Measurements from ENCODE around the gene DPEP3. TPM values are rescaled to one million over a fixed set of nuclear protein-coding genes. Genes with fewer than 3 reads are reported as not detected.

Gene DPEP3
- total RNA-seq, 2 experiments from 2014 or later, result 0.54 to 0.64 TPM

DNA sequence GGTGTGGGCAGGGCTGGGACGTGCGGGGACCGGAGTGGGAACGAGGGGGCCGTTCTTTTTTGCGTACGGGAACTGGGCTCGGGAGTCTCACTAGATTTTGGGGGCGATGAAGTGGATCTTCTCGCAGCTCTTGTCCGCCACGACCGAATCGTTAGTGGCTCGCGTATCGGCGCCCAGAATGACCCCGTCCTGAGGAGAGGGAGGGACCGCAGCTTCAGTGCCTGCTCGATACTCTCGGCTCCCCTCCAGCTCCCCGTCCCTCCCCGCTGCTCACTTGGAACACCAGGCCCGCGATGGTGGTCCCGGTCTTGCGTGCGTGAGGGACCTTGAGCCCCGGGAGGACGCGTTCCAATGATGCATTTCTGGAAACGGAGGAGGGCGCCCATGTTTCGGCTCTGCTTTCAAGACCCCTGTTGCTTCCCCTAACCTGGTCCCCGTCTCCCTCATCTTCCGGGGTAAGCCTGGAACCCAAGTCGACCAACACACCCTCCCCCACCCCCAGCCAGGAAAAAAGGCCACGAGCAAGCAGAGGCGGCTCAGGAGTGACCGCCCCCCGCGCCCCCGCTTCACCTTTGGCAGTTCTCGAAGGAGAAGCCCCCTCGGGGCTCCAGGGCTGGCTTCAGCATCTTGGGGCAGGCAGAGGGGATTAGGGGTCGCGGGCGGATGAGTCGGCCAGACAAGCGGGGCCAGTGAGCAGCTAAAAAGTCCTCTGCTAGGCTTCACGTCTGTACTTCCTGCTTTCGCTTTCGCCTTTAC, 44.0 kb downstream of the DPEP3 start, which contains the start of gene PSMB10:
Gene PSMB10, minus strand, starts transcription at position 727 of the 756 bp plus-strand sequence. Its CDS starts 101 bp downstream, at position 626.
- DNase-seq (peak; percentile 77), ATAC-seq (ENCODE audit: low read depth) (peak; percentile 11)
- Mint-ChIP-seq H3K27me3 (no peaks in the 10 kb centered on the region), H3K27ac (peak within 1 kb of the TSS; percentile 96), H3K4me1 (peaks cover 33% of the 10 kb centered on the region), H3K36me3 (peaks cover 25% of the 10 kb centered on the region), H3K4me3 (peak within 1 kb of the TSS; percentile 99), H3K9me3 (no peaks in the 10 kb centered on the region)
- POLR2A ChIA-PET, result interaction anchor here (0.6 to 3.6 kb wide), 52 partner anchors 9 to 454 kb away, joined by 3 to 27 read pairs (median 4); partner anchors contain the start of genes ACD, ATP6V0D1, CARMIL2 and CTCF

DNA sequence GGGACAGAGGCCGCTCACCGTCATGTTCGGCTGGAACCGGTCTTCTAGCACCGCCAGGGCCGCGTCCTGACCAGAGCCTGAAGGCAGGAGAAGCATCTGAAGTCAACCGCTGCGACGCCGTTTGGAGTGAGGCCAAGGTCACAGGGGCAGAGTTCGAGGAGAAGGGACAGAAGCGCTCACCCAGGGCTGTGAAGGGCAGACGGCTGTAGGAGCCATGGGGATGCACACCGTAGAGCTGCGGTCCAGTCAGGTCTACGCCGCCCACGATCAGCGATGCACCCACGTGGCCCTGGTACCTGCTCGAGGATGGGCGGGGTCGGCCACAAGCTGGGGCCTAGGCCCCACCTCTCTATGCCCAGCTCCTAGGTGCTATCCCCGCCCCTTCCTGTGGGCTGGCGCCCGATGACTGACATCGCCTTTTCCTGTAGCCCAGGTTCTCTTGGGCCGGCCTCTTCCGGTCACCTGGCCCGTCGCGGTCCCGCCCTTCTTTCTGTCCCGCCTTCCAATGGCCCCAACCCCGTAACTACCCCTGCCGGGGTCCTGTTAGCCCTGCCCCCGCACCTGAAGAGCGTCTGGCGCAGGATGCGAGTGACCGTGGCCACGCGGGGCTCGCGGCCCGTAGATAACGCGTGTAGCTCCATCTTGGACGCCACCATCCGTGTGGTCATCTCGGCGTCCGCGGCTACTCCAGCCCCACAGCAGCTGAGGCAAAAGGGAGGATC, 44.7 kb downstream of the DPEP3 start:
- peak; percentile 84 for ATAC-seq (ENCODE audit: low read depth)
- Mint-ChIP-seq H3K4me1 (peaks cover 31% of the 10 kb centered on the region), H3K27me3 (no peaks in the 10 kb centered on the region), H3K27ac (peak overlapping the region; percentile 96), H3K9me3 (no peaks in the 10 kb centered on the region), H3K36me3 (peaks cover 25% of the 10 kb centered on the region), H3K4me3 (peak overlapping the region; percentile 99)
- POLR2A ChIA-PET, result interaction anchor here (0.6 to 3.6 kb wide), 46 partner anchors 9 to 454 kb away, joined by 3 to 27 read pairs (median 4); partner anchors contain the start of genes ACD, ATP6V0D1, CARMIL2 and CTCF
- DNase-seq, result peak; percentile 90

DNA sequence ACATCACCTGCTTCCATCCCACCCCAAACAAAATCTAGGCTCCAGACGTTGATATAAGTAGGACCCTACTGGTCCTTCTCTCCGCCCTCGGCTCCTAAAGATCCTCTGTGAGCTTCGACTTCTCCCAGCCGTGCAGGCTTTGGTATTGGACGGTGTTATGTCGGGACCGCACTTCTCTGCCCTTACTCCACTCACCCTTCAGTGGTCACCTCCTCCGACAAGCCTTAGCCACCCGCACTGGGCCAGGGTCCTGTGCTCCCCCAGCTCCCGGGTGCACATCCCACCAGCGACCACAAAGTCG, 45.2 kb downstream of the DPEP3 start:
- DNase-seq (no peak), ATAC-seq (ENCODE audit: low read depth) (no peak)
- H3K36me3 Mint-ChIP-seq, result peaks cover 24% of the 10 kb centered on the region
- POLR2A ChIA-PET, result interaction anchor here (0.6 to 3.6 kb wide), 39 partner anchors 10 to 453 kb away, joined by 3 to 27 read pairs (median 4); partner anchors contain the start of genes ACD, ATP6V0D1, CARMIL2 and DPEP2
- no peaks in the 10 kb centered on the region for H3K9me3 Mint-ChIP-seq
- H3K4me1 Mint-ChIP-seq, result peaks cover 26% of the 10 kb centered on the region
- H3K27me3 Mint-ChIP-seq, result no peaks in the 10 kb centered on the region
- H3K27ac Mint-ChIP-seq, result peak overlapping the region; percentile 96
- peak overlapping the region; percentile 99 for H3K4me3 Mint-ChIP-seq

DNA sequence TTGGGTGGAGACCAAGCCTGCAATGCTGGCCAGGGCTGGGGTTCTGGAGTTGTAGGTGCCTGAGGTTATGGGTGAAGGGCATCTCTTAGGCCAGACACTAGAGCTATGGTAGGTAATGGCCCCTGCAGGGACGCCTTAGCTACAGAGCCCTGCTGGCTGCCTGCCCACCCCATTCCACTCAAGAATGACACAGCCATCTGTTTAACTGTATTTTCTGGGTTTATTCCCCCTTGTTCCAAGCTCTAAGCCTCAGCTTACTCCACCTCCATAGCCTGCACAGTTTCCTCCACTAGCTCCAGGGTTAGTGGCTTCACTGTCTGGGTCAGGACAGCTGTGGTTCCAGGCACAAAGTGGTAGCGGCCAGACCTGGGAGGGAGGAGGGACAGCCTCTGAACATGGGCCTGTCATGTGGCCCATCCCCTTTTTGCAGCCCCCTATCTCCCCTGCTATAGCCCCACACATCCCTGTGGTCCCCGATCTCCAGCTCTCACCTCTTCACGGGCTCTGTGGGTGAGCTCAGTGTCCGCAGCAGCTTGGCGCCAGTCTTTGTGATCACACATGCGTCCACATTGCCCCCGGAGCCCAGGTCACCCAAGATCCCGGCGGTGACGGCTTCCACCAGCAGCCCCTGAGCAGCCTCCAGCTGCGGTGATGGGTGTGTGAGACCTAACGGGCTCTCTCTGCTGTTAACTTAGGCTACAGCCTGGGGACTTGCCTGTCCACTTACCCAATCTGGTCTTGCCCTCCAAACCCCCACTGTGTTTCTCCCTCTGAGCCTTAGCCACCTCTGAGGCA, 45.8 kb downstream of the DPEP3 start:
- ATAC-seq (ENCODE audit: low read depth) (no peak), DNase-seq (no peak)
- Mint-ChIP-seq H3K9me3 (no peaks in the 10 kb centered on the region), H3K27me3 (no peaks in the 10 kb centered on the region), H3K4me3 (peak overlapping the region; percentile 99), H3K27ac (peak overlapping the region; percentile 96), H3K4me1 (peaks cover 20% of the 10 kb centered on the region), H3K36me3 (peaks cover 21% of the 10 kb centered on the region)
- POLR2A ChIA-PET, result interaction anchor here (0.6 to 3.6 kb wide), 15 partner anchors 10 to 393 kb away, joined by 3 to 27 read pairs (median 4); partner anchors contain the start of genes DPEP2, GFOD2 and SLC12A4

DNA sequence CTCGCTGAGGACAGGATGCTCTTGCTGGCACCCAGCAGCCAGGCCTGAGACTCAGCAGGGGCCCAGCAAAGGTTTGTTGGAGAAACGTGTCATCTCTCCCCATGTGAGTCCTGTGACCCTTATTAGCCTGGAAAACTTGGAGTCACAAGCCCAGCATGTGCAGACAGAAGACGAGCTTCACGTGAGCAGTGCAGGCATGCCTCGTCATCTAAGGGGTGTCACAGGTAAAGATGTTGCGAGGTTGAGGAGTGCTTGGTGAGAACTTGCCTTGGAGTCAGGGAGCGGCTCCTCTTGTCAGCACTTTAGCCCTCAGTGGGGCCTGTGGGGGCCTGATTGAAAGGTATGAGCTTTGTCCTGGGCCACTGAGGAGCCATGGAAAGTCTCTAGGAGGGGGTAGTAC, 46.5 kb downstream of the DPEP3 start:
- H3K4me3 Mint-ChIP-seq, result no peak overlapping the region
- ATAC-seq (ENCODE audit: low read depth), result no peak
- H3K27me3 Mint-ChIP-seq, result no peaks in the 10 kb centered on the region
- H3K9me3 Mint-ChIP-seq, result no peaks in the 10 kb centered on the region
- H3K4me1 Mint-ChIP-seq, result peaks cover 17% of the 10 kb centered on the region
- POLR2A ChIA-PET, result interaction anchor here (0.6 to 3.2 kb wide), 7 partner anchors 9 to 254 kb away, joined by 3 to 14 read pairs (median 3); no protein-coding TSS in a partner anchor
- no peak for DNase-seq
- peak overlapping the region; percentile 11 for H3K27ac Mint-ChIP-seq
- peaks cover 16% of the 10 kb centered on the region for H3K36me3 Mint-ChIP-seq

DNA sequence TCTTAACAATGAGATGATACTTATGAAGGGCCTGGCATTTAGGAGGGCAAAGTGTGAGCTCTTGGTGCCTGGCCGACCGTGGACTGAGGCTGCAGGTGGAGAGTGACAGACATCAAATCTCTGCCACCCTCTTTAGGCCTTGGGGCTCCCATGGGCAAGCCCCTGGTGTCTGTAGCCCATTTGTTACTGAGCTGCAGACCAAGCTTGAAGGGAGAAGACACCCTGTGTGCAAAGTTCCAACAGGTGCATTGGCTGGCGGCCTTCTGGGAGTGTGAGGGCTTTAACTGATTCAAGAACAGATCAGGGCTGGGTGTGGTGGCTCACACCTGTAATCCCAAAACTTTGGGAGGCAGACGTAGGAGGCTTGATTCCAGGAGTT, 47.8 kb downstream of the DPEP3 start:
- no peak for ATAC-seq (ENCODE audit: low read depth)
- H3K9me3 Mint-ChIP-seq, result no peaks in the 10 kb centered on the region
- no peaks in the 10 kb centered on the region for H3K27me3 Mint-ChIP-seq
- H3K4me3 Mint-ChIP-seq, result no peak overlapping the region
- H3K27ac Mint-ChIP-seq, result no peak overlapping the region
- peaks cover 17% of the 10 kb centered on the region for H3K36me3 Mint-ChIP-seq
- POLR2A ChIA-PET, result no interaction called here
- peaks cover 17% of the 10 kb centered on the region for H3K4me1 Mint-ChIP-seq
- no peak for DNase-seq

DNA sequence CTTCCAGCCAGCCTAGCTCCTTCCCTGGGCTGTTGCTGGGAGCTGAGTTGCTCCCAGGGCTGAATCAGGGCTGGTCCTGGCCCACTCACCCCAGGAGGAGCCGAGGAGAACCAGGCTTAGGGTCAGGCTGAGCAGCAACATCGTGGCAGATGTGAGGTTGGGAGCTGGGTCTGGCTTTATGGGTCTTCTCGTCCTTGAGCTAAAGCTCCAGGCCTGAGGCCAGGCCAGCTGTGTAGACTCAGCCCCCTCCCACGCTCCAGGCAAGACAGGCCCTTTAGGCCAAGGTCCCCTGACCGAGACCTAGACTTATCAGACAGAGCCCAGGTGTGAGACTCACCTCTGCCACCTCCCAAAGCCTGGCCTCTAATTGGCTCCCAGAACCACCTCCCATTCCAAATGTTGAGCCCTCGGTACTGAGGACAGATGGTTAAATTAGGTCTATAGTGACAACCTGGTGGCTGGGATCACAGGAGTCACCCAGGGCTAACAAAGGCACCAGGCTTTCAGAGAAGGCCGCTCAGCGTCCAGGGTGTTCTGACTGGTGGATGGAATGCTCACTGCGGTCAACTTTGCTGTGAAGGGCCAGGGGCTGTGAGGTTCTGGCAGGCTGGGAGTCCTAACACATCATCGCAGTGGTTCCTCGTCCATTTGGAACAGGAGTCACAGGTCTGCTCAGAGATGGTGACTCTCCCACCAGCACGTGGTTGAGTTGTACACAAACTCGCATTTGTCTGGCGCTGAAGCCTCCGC, 48.4 kb downstream of the DPEP3 start, which contains the start of gene CTRL:
Gene CTRL, minus strand, starts transcription at position 151 of the 750 bp plus-strand sequence. Its CDS starts 10 bp downstream, at position 141.
- POLR2A ChIA-PET, result interaction anchor here (1.1 kb wide), 2 partner anchors 9 to 46 kb away, joined by 3 to 8 read pairs; no protein-coding TSS in a partner anchor
- H3K27ac Mint-ChIP-seq, result no peak within 1 kb of the TSS

DNA sequence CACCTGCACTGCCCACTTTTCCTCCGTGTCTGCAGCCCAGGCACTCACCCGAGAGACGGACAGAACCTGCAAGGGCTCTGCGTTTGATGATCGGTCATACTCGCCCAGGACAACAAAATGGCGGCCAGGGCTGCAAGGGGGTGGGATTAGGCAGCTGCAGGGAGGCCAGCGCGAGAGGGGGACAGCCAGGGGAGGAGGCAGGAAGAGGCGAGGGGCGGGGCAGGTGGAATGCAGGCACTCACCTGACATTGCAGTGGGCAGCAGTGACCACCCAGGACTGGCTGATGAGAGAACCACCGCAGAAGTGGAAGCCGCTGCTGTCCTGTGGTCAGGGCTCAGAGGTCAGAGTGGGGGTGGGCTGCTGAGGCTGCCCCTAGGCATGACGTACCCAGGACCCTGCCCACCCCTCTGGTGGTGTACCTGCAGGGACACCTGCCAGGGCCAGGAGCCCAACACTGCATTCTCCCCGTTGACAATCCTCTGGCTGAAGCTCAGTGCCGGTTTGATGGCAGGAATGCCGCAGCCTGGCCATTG, 49.6 kb downstream of the DPEP3 start:
- Mint-ChIP-seq H3K27me3 (no peaks in the 10 kb centered on the region), H3K27ac (no peak overlapping the region), H3K36me3 (peaks cover 13% of the 10 kb centered on the region), H3K4me1 (peaks cover 11% of the 10 kb centered on the region), H3K4me3 (no peak overlapping the region), H3K9me3 (no peaks in the 10 kb centered on the region)
- peak; percentile 26 for DNase-seq
- ATAC-seq (ENCODE audit: low read depth), result no peak
- POLR2A ChIA-PET, result interaction anchor here (1.1 kb wide), 1 partner anchor 45 kb away, joined by 3 read pairs; no protein-coding TSS in a partner anchor

More for the DNA sequence above, 48.4 kb downstream of the DPEP3 start, which contains the start of gene CTRL:
- Mint-ChIP-seq H3K4me1 (peaks cover 11% of the 10 kb centered on the region), H3K4me3 (no peak within 1 kb of the TSS), H3K27me3 (no peaks in the 10 kb centered on the region), H3K36me3 (peaks cover 15% of the 10 kb centered on the region), H3K9me3 (no peaks in the 10 kb centered on the region)
- DNase-seq (no peak), ATAC-seq (ENCODE audit: low read depth) (no peak)

DNA sequence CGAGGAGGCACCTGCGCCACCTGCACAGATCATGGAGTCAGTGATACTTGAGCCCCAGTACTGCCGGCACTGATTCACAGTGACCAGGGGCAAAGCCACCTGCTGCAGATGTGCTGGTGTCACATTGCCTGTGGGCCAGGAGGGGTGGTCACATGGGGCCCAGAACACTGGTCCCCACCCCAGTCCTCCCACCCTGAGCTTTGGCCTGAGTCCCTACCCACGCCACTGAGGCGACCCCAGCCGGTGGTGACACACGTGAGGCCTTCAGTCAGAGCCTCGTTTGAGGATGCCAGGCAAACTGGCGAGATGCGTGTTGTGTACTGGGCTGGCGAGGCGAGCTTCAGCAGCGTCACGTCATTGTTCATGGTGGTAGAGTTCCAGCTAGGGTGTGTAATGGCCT, 50.1 kb downstream of the DPEP3 start:
- H3K9me3 Mint-ChIP-seq, result no peaks in the 10 kb centered on the region
- no peak overlapping the region for H3K4me3 Mint-ChIP-seq
- H3K27me3 Mint-ChIP-seq, result no peaks in the 10 kb centered on the region
- POLR2A ChIA-PET, result no interaction called here
- ATAC-seq (ENCODE audit: low read depth) (no peak), DNase-seq (peak; percentile 25)
- peaks cover 8% of the 10 kb centered on the region for H3K36me3 Mint-ChIP-seq
- peak overlapping the region; percentile 67 for H3K27ac Mint-ChIP-seq
- peaks cover 7% of the 10 kb centered on the region for H3K4me1 Mint-ChIP-seq

DNA sequence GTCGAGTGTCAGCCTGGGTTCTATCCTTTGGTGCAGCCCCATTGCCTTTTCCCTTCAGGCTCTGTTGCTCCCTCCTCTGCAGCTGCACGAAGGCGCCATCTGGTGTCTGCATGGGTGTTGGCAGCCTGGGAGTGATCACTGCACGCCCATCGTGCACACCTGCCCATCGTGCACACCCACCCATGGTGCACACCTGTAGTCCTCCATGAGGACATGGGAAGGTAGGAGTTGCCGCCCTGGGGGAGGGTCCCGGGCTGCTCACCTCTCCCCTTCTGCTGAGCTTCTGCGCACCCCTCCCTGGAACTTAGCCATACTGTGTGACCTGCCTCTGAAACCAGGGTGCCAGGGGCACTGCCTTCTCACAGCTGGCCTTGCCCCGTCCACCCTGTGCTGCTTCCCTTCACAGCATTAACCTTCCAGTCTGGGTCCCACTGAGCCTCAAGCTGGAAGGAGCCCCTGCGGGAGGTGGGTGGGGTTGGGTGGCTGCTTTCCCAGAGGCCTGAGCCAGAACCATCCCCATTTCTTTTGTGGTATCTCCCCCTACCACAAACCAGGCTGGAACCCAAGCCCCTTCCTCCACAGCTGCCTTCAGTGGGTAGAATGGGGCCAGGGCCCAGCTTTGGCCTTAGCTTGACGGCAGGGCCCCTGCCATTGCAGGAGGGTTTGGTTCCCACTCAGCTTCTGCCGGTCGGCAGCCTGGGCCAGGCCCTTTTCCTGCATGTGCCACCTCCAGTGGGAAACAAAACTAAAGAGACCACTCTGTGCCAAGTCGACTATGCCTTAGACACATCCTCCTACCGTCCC, 51.5 kb downstream of the DPEP3 start:
- POLR2A ChIA-PET, result interaction anchor here (0.6 to 1.6 kb wide), 4 partner anchors 12 to 45 kb away, joined by 3 to 6 read pairs (median 4); no protein-coding TSS in a partner anchor
- Mint-ChIP-seq H3K9me3 (no peaks in the 10 kb centered on the region), H3K4me1 (no peaks in the 10 kb centered on the region), H3K36me3 (peaks cover 4% of the 10 kb centered on the region), H3K4me3 (no peak overlapping the region), H3K27me3 (no peaks in the 10 kb centered on the region), H3K27ac (no peak overlapping the region)
- DNase-seq (peak; percentile 81), ATAC-seq (ENCODE audit: low read depth) (peak; percentile 83)

DNA sequence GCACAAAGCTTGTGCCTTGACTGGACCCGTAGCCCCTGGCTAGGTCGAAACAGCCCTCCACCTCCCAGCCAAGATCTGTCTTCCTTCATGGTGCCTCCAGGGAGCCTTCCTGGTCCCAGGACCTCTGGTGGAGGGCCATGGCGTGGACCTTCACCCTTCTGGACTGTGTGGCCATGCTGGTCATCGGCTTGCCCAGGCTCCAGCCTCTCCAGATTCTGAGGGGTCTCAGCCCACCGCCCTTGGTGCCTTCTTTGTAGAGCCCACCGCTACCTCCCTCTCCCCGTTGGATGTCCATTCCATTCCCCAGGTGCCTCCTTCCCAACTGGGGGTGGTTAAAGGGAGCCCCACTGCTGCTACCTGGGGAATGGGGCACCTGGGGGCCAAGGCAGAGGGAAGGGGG, 52.2 kb downstream of the DPEP3 start:
- no peak overlapping the region for H3K27ac Mint-ChIP-seq
- no peaks in the 10 kb centered on the region for H3K9me3 Mint-ChIP-seq
- DNase-seq, result no peak
- POLR2A ChIA-PET, result interaction anchor here (1.2 to 1.6 kb wide), 3 partner anchors 13 to 44 kb away, joined by 3 to 6 read pairs (median 4); no protein-coding TSS in a partner anchor
- H3K4me3 Mint-ChIP-seq, result no peak overlapping the region
- H3K4me1 Mint-ChIP-seq, result no peaks in the 10 kb centered on the region
- ATAC-seq (ENCODE audit: low read depth), result no peak
- no peaks in the 10 kb centered on the region for H3K27me3 Mint-ChIP-seq
- H3K36me3 Mint-ChIP-seq, result peaks cover 3% of the 10 kb centered on the region

Data from activated naive CD8-positive, alpha-beta T cell treated with anti-CD3 and anti-CD28 coated beads, Interleukin-2, amount 10 ng/mL, durations not matched to agents 7 days and 5 days (primary cell).